GM13976 (cell line): ENCODE data around the gene SUSD6.

ENCODE experiments used
- DNase-seq: peaks from one replicate; pipeline ENCODE4 v3.0.0; 2012; ENCODE audit warnings: low spot score
- CTCF ChIP-seq: IDR thresholded peaks from 2 replicates; pipeline ENCODE4 v1.5.1; 2012; ENCODE audit warnings: borderline replicate concordance, mild to moderate bottlenecking; ENCODE audit not compliant: insufficient read depth; ENCODE audit errors: extremely low read depth, missing control alignments, control extremely low read depth
- in situ Hi-C: fragments of 300-500 bp; cut with MboI; formaldehyde crosslinking; loops from one replicate; pipeline ENCODE4 v1.12.0; 2022; ENCODE audit warnings: low sequenced_read_pairs, mixed read lengths, inconsistent platforms; ENCODE audit not compliant: unreplicated experiment

The SUSD6 gene

GRCh38 chr14:69701291-69701690 is 89.9 kb downstream of the SUSD6 start:
- TF ChIP-seq CTCF = no peak
- DNase-seq = no peak
- in situ Hi-C loops = no loop called here

- DNase-seq = no peak
- in situ Hi-C loops = no loop called here
- no peak for TF ChIP-seq CTCF
These were observed 90.5 kb downstream of the SUSD6 start for GRCh38 chr14:69701857-69702256.

- no peak for TF ChIP-seq CTCF
- no peak for DNase-seq
- in situ Hi-C loops = no loop called here
These were observed 91.9 kb downstream of the SUSD6 start for GRCh38 chr14:69703047-69704039.

- no peak for TF ChIP-seq CTCF
- in situ Hi-C loops = no loop called here
- no peak for DNase-seq
These were observed 92.9 kb downstream of the SUSD6 start for GRCh38 chr14:69704319-69704718.

DNA sequence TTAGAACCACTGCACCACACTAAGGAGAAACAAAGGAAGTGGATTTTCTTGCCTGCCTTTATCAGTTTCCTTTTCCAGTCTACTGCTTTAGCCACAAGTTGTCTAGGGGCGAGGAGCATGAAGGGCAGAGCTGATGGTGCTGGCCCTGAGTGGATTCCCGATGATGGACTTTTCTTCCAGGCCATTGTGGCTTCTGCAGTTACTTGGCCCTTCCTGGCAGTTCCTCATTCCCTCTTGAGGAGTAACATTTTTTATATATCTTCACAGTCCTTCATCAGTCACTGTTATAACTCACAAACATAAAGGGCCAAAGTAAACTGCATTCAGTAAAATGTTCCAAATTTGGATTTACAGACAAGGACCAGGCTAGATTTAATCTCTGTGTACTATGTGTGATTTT is 94.3 kb downstream of the SUSD6 start:
- in situ Hi-C loops = no loop called here

DNA sequence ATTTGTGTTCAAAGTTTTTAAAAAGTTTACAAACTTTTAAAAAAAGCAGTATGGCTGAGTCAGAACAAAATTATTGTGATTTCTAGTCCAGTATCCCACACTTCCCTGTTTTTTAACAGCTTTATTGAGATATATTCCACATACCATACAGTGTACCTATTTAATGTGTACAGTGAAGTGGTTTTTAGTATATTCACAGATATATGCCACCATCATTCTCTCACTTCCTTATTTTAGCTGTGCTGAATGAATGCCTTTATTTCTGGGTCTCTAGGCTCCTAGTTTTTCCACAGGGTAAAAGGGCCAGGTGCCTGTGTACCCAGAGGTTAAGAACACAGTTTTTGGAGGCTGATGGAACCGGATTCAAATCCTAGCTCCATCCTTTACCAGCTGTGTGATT is 96.7 kb downstream of the SUSD6 start:
- no peak for DNase-seq
- no peak for TF ChIP-seq CTCF
- in situ Hi-C loops = no loop called here

More for the DNA sequence above, 94.3 kb downstream of the SUSD6 start:
- no peak for TF ChIP-seq CTCF
- DNase-seq = no peak
